SK-N-SH (cell line): ENCODE results near the gene CUBN. TPM values are rescaled to one million over a fixed set of nuclear protein-coding genes. Genes with fewer than 3 reads are reported as not detected.
A peak's percentile ranks its signal among the peaks of the same experiment; 100 is the strongest.

Experiments
- CTCF ChIA-PET: fragments of 300-600, 350-600 bp; formaldehyde crosslinking; extraction: SDS; loops from one replicate; lab custom pipeline; 2021; lab: Yijun Ruan, JAX
- POLR2A ChIA-PET: fragments of 350-600 bp; sonication (Branson Sonifier 250); formaldehyde crosslinking; extraction: SDS; loops from one replicate; lab custom pipeline; 2020; ENCODE audit warnings: antibody characterized with exemption, inconsistent platforms; lab: Yijun Ruan, JAX
- DNase-seq: peaks from one replicate; pipeline ENCODE4 v3.0.0; 2012
- H2AFZ ChIP-seq: fragments of 200-600 bp; sonication (generic); 2 replicates; pipeline ENCODE4 v1.8.1; 2016; ENCODE audit warnings: antibody characterized with exemption, mild to moderate bottlenecking, low read depth
- H3F3A ChIP-seq: fragments of 200-600 bp; sonication (generic); replicated peaks from 2 replicates; pipeline ENCODE3; 2016; ENCODE audit warnings: antibody characterized with exemption, mild to moderate bottlenecking; ENCODE audit not compliant: insufficient read depth
- H3K27ac ChIP-seq, 2 experiments: fragments of 200-500 bp in 1 of 2; fragments of 200-600 bp in 1 of 2; sonication (Bioruptor generic) in 1 of 2; sonication (generic), shearing (Covaris generic) in 1 of 2; 2 replicates each; pipeline versions ENCODE4 v1.5.1 to v1.6.1; 2014 to 2016; ENCODE audit warnings: low read depth in 2 of 2, inconsistent platforms in 1 of 2, low read length in 1 of 2, mild to moderate bottlenecking in 1 of 2, mixed read lengths in 1 of 2
- H3K27me3 ChIP-seq: fragments of 200-600 bp; sonication (generic), shearing (Covaris generic); 2 replicates; pipeline ENCODE4 v1.6.1; 2016; ENCODE audit warnings: mixed run types; ENCODE audit not compliant: insufficient read depth
- H3K36me3 ChIP-seq, 2 experiments: fragments of 200-500 bp in 1 of 2; fragments of 200-600 bp in 1 of 2; sonication (Bioruptor generic) in 1 of 2; sonication (generic) in 1 of 2; replicated peaks in 1 of 2; 2 replicates each; pipeline versions ENCODE3 to v1.5.1; 2014 to 2016; ENCODE audit warnings: low read length in 1 of 2, mild to moderate bottlenecking in 1 of 2; ENCODE audit not compliant: insufficient read depth in 2 of 2, control insufficient read depth in 1 of 2
- H3K4me1 ChIP-seq, 2 experiments: fragments of 200-500 bp in 1 of 2; fragments of 200-600 bp in 1 of 2; sonication (Bioruptor generic) in 1 of 2; sonication (generic), shearing (Covaris generic) in 1 of 2; 2 replicates each; pipeline versions ENCODE4 v1.5.1 to v1.6.1; 2014 to 2016; ENCODE audit warnings: low read depth in 1 of 2, low read length in 1 of 2, mixed run types in 1 of 2; ENCODE audit not compliant: insufficient read depth in 2 of 2, control insufficient read depth in 1 of 2
- H3K4me2 ChIP-seq: fragments of 200-600 bp; sonication (generic), shearing (Covaris generic); 2 replicates; pipeline ENCODE4 v1.6.1; 2017; ENCODE audit warnings: mixed run types
- H3K4me3 ChIP-seq, 2 experiments: fragments of 200-500 bp in 1 of 2; fragments of 200-600 bp in 1 of 2; sonication (Bioruptor generic) in 1 of 2; sonication (generic), shearing (Covaris generic) in 1 of 2; 2 replicates each; pipeline versions ENCODE4 v1.5.1 to v1.8.1; 2014 to 2016; ENCODE audit warnings: low read depth in 2 of 2, inconsistent platforms in 1 of 2, low read length in 1 of 2, mild to moderate bottlenecking in 1 of 2, mixed read lengths in 1 of 2, moderate library complexity in 1 of 2
- H3K79me2 ChIP-seq: fragments of 200-600 bp; sonication (generic); 2 replicates; pipeline ENCODE4 v1.8.1; 2017; ENCODE audit warnings: mild to moderate bottlenecking; ENCODE audit not compliant: insufficient read depth
- H3K9ac ChIP-seq: fragments of 200-600 bp; sonication (generic); 2 replicates; pipeline ENCODE4 v1.6.1; 2017; ENCODE audit warnings: mixed run types
- H3K9me2 ChIP-seq: fragments of 200-600 bp; sonication (generic); 2 replicates; pipeline ENCODE4 v1.6.1; 2017; ENCODE audit warnings: mixed run types
- H3K9me3 ChIP-seq: fragments of 200-600 bp; sonication (generic); 2 replicates; pipeline ENCODE4 v1.6.1; 2017; ENCODE audit warnings: mixed run types, mild to moderate bottlenecking, moderate library complexity
- H4K20me1 ChIP-seq: fragments of 200-600 bp; sonication (generic); 2 replicates; pipeline ENCODE4 v1.6.1; 2017; ENCODE audit warnings: mild to moderate bottlenecking, mixed run types; ENCODE audit not compliant: insufficient read depth
- CHD2 ChIP-seq: fragments of 150-350 bp; IDR thresholded peaks from 2 replicates; pipeline ENCODE4 v1.6.1; 2018; ENCODE audit warnings: low read length; ENCODE audit not compliant: partially characterized antibody
- EP300 ChIP-seq, 2 experiments: IDR thresholded peaks; 2 replicates each; pipeline versions ENCODE4 v1.4.0 to v1.6.1; 2012; ENCODE audit warnings: borderline replicate concordance in 1 of 2, low read depth in 1 of 2, low read length in 1 of 2
- JUND ChIP-seq: IDR thresholded peaks from 2 replicates; pipeline ENCODE4 v1.4.0; 2012
- MEF2A ChIP-seq: IDR thresholded peaks from 2 replicates; pipeline ENCODE4 v1.4.0; 2012; ENCODE audit warnings: low read depth, borderline replicate concordance
- MXI1 ChIP-seq: IDR thresholded peaks from 2 replicates; pipeline ENCODE4 v1.6.1; 2012; ENCODE audit warnings: mild to moderate bottlenecking, low read depth, low read length, improper control_type of control experiment
- NFIC ChIP-seq: IDR thresholded peaks from 2 replicates; pipeline ENCODE4 v1.4.0; 2012; ENCODE audit warnings: borderline replicate concordance
- RFX5 ChIP-seq: IDR thresholded peaks from 2 replicates; pipeline ENCODE4 v1.6.1; 2012; ENCODE audit warnings: mild to moderate bottlenecking, improper control_type of control experiment, low read length
- RXRA ChIP-seq: IDR thresholded peaks from 2 replicates; pipeline ENCODE4 v1.4.0; 2012; ENCODE audit warnings: low read depth, mild to moderate bottlenecking, borderline replicate concordance
- TCF12 ChIP-seq: IDR thresholded peaks from 2 replicates; pipeline ENCODE4 v1.4.0; 2012
- WGBS: methylation state at CpG from one replicate; pipeline ENCODE4 v1.1.6; 2017; ENCODE audit warnings: low lambda C conversion rate; 5-methylcytosine and 5-hydroxymethylcytosine counted together
- polyA plus RNA-seq, 3 experiments: library from polyadenylated mRNA; depleted of rRNA; stranded (reverse); fragments of >200 nt; gene quantifications; 2 replicates each; pipeline ENCODE4 v1.2.3, GENCODE V29; 2012
- TF ChIP-seq, protein P1 (sequence below): IDR thresholded peaks from 2 replicates; pipeline ENCODE4 v1.6.1; 2012; ENCODE audit warnings: mild to moderate bottlenecking, low read depth, low read length, moderate library complexity
- TF ChIP-seq, protein P2 (sequence below): IDR thresholded peaks from 2 replicates; pipeline ENCODE4; 2012

CUBN gene
- polyA plus RNA-seq, 1 of the 3 experiments (the other 2 are of a cell fraction) = 2.4 TPM

GRCh38 chr10:16887565-16887964 lies 242.0 kb downstream of the CUBN start (continued):
- TF ChIP-seq NFIC (peak; percentile 99), MEF2A (peak; percentile 98)

- peak overlapping the region; percentile 72 to 90; a peak in 3 of 4 replicates for H3K27ac ChIP-seq
- no peaks in the 10 kb centered on the region for H3K9me3 ChIP-seq
- ChIA-PET CTCF (interaction anchor here (1.0 kb wide), 1 partner anchor 20 kb away, joined by 3 read pairs; no protein-coding TSS in a partner anchor), POLR2A (interaction anchor here (0.7 kb wide), 1 partner anchor 1741 kb away, joined by 3 read pairs; no protein-coding TSS in a partner anchor)
- no peaks in the 10 kb centered on the region for H3K79me2 ChIP-seq
- no peaks in the 10 kb centered on the region for H4K20me1 ChIP-seq
- H3K27me3 ChIP-seq = no peaks in the 10 kb centered on the region
- TF ChIP-seq JUND (0 out of 2 replicates have a peak, but pooled peaks have one; percentile 23), EP300 (IDR thresholded peaks at IDR 0.05; ENCODE audit: borderline replicate concordance in 1 of 2, low read depth in 1 of 2, low read length in 1 of 2) (peak; percentile 18 to 26; a peak in 1 of 4 replicates), CHD2 (no peak), TCF12 (peak; percentile 70)
- TF ChIP-seq, protein P1, sequence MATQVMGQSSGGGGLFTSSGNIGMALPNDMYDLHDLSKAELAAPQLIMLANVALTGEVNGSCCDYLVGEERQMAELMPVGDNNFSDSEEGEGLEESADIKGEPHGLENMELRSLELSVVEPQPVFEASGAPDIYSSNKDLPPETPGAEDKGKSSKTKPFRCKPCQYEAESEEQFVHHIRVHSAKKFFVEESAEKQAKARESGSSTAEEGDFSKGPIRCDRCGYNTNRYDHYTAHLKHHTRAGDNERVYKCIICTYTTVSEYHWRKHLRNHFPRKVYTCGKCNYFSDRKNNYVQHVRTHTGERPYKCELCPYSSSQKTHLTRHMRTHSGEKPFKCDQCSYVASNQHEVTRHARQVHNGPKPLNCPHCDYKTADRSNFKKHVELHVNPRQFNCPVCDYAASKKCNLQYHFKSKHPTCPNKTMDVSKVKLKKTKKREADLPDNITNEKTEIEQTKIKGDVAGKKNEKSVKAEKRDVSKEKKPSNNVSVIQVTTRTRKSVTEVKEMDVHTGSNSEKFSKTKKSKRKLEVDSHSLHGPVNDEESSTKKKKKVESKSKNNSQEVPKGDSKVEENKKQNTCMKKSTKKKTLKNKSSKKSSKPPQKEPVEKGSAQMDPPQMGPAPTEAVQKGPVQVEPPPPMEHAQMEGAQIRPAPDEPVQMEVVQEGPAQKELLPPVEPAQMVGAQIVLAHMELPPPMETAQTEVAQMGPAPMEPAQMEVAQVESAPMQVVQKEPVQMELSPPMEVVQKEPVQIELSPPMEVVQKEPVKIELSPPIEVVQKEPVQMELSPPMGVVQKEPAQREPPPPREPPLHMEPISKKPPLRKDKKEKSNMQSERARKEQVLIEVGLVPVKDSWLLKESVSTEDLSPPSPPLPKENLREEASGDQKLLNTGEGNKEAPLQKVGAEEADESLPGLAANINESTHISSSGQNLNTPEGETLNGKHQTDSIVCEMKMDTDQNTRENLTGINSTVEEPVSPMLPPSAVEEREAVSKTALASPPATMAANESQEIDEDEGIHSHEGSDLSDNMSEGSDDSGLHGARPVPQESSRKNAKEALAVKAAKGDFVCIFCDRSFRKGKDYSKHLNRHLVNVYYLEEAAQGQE = no peak
- TF ChIP-seq, protein P2, sequence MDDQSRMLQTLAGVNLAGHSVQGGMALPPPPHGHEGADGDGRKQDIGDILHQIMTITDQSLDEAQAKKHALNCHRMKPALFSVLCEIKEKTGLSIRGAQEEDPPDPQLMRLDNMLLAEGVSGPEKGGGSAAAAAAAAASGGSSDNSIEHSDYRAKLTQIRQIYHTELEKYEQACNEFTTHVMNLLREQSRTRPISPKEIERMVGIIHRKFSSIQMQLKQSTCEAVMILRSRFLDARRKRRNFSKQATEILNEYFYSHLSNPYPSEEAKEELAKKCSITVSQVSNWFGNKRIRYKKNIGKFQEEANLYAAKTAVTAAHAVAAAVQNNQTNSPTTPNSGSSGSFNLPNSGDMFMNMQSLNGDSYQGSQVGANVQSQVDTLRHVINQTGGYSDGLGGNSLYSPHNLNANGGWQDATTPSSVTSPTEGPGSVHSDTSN = peak; percentile 54; the same call in 1 of the 2 replicates
- H3K4me3 ChIP-seq = no peak overlapping the region
- H2AFZ ChIP-seq = no peak overlapping the region
- no peak overlapping the region for H3K9ac ChIP-seq
- no peaks in the 10 kb centered on the region for H3K36me3 ChIP-seq
- H3K4me2 ChIP-seq = no peak overlapping the region
- H3K4me1 ChIP-seq = peaks cover 0 to 14% of the 10 kb centered on the region in 2 experiments
- DNase-seq = no peak
- H3F3A ChIP-seq = peaks cover 24% of the 10 kb centered on the region
- no peaks in the 10 kb centered on the region for H3K9me2 ChIP-seq
- 57% methylated on average over 2 of the region's 2 CpGs for WGBS
Observed at GRCh38 chr10:16886031-16886430, 243.6 kb downstream of the CUBN start.

DNA sequence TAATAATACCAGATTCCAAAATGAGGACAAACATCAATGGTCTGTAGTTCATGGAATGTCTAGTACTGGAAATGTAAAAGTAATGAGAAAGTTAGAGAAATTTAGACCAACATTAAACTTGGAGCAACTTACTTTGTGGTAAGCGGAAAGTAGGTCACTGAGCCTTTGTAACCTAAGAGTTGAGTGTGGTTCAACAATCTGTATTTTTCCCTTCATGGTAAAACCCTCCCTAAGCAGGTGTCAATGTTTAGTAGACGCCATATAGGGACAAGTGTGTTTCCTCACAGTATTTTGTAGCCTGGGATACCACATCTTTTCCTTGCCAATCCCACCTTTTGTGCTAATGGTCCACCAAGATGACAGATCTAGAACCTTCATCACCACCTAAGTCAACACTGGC lies 245.1 kb downstream of the CUBN start:
- no peaks in the 10 kb centered on the region for H3K36me3 ChIP-seq
- no peak overlapping the region for H3K9ac ChIP-seq
- no peak for DNase-seq
- H3F3A ChIP-seq = peaks cover 24% of the 10 kb centered on the region
- H3K4me3 ChIP-seq = no peak overlapping the region
- no peak overlapping the region for H2AFZ ChIP-seq
- H3K27ac ChIP-seq = no peak overlapping the region; a peak in 1 of 4 replicates
- 92% methylated on average over 2 of the region's 2 CpGs for WGBS
- no peaks in the 10 kb centered on the region for H3K9me2 ChIP-seq
- peaks cover 0 to 14% of the 10 kb centered on the region in 2 experiments for H3K4me1 ChIP-seq
- POLR2A ChIA-PET = no interaction called here
- CTCF ChIA-PET = no interaction called here
- TF ChIP-seq CHD2 = no peak
- no peak for TF ChIP-seq RXRA
- no peak for TF ChIP-seq MXI1
- TF ChIP-seq RFX5 = no peak
- no peaks in the 10 kb centered on the region for H3K79me2 ChIP-seq
- no peaks in the 10 kb centered on the region for H3K9me3 ChIP-seq
- H4K20me1 ChIP-seq = no peaks in the 10 kb centered on the region
- no peak overlapping the region for H3K4me2 ChIP-seq
- no peaks in the 10 kb centered on the region for H3K27me3 ChIP-seq
